IMR-90 (cell line): ENCODE data around the gene POFUT1. TPM values are rescaled to one million over a fixed set of nuclear protein-coding genes. Genes with fewer than 3 reads are reported as not detected.
"Not testable (repeated sequence)": the region's sequence is repeated elsewhere in the genome, so short reads cannot be mapped to it uniquely, and the experiment has no call there.

ENCODE experiments used
- ATAC-seq: fragments of 200-7000 bp; cut with Tn5 transposase; 2 replicates; pipeline ENCODE4 v1.9.1; 2020; ENCODE audit warnings: low read depth, mild to moderate bottlenecking, moderate library complexity
- BruUV-seq: library from RNA; stranded (reverse); fragments of 400-500 nt; replicated peaks from 2 replicates; lab custom pipeline; 2021; lab: Mats Ljungman, UMichigan
- CTCF ChIA-PET: fragments of 300-600 bp; formaldehyde crosslinking; extraction: SDS; loops from one replicate; lab custom pipeline; 2021; ENCODE audit warnings: antibody characterized with exemption; lab: Yijun Ruan, JAX
- POLR2A ChIA-PET: fragments of 300-600 bp; sonication (Branson Sonifier 250); formaldehyde crosslinking; loops from one replicate; lab custom pipeline; 2022; ENCODE audit warnings: antibody characterized with exemption; ENCODE audit not compliant: unreplicated experiment; lab: Charles Lee
- DNase-seq: peaks from one replicate; pipeline ENCODE4 v3.0.0; 2013
- H2AFZ ChIP-seq: replicated peaks from 2 replicates; pipeline ENCODE3; 2013; ENCODE audit warnings: low read length, mild to moderate bottlenecking; ENCODE audit not compliant: poor library complexity
- H2AK5ac ChIP-seq: 2 replicates; pipeline ENCODE4 v1.6.1; 2013; ENCODE audit warnings: low read depth, low read length, inconsistent platforms
- H2AK9ac ChIP-seq: replicated peaks from 2 replicates; pipeline ENCODE3; 2013; ENCODE audit warnings: mild to moderate bottlenecking, low read depth, low read length, moderate library complexity; ENCODE audit not compliant: poor library complexity
- H2BK120ac ChIP-seq: 2 replicates; pipeline ENCODE4 v1.6.1; 2013; ENCODE audit warnings: low read depth, low read length, inconsistent platforms
- H2BK15ac ChIP-seq: 3 replicates; pipeline ENCODE4 v1.6.1; 2013; ENCODE audit warnings: low read depth, low read length, inconsistent platforms
- H2BK20ac ChIP-seq: 2 replicates; pipeline ENCODE4 v1.6.1; 2013; ENCODE audit warnings: low read depth, mild to moderate bottlenecking, inconsistent platforms, low read length, moderate library complexity
- H2BK5ac ChIP-seq: 2 replicates; pipeline ENCODE4 v1.6.1; 2013; ENCODE audit warnings: mild to moderate bottlenecking, low read depth, low read length, inconsistent platforms; ENCODE audit not compliant: poor library complexity, severe bottlenecking
- H3K14ac ChIP-seq: replicated peaks from 2 replicates; pipeline ENCODE4 v1.6.1; 2013; ENCODE audit warnings: low read depth, low read length, inconsistent platforms
- H3K18ac ChIP-seq: 2 replicates; pipeline ENCODE4 v1.6.1; 2013; ENCODE audit warnings: low read depth, low read length, control low read depth
- H3K23ac ChIP-seq: 2 replicates; pipeline ENCODE4 v1.6.1; 2013; ENCODE audit warnings: low read depth, low read length, inconsistent platforms
- H3K27ac ChIP-seq: 2 replicates; pipeline ENCODE4 v1.5.1; 2013; ENCODE audit warnings: mild to moderate bottlenecking, control low read depth, low read length; ENCODE audit not compliant: insufficient read depth
- H3K27me3 ChIP-seq: 2 replicates; pipeline ENCODE4 v1.6.1; 2013; ENCODE audit warnings: low read length; ENCODE audit not compliant: control insufficient read depth, insufficient read depth
- H3K36me3 ChIP-seq: 2 replicates; pipeline ENCODE4 v1.6.1; 2013; ENCODE audit warnings: low read length, mixed read lengths; ENCODE audit not compliant: control insufficient read depth, insufficient read depth
- H3K4ac ChIP-seq: 2 replicates; pipeline ENCODE4 v1.6.1; 2013; ENCODE audit warnings: low read depth, low read length, inconsistent platforms
- H3K4me1 ChIP-seq: 2 replicates; pipeline ENCODE4 v1.6.1; 2013; ENCODE audit warnings: low read length, mixed read lengths; ENCODE audit not compliant: control insufficient read depth, insufficient read depth
- H3K4me2 ChIP-seq: 2 replicates; pipeline ENCODE4 v1.6.1; 2013; ENCODE audit warnings: low read depth, mild to moderate bottlenecking, control low read depth, low read length, moderate library complexity
- H3K4me3 ChIP-seq: 2 replicates; pipeline ENCODE4 v1.5.1; 2013; ENCODE audit warnings: low read depth, mild to moderate bottlenecking, control low read depth, low read length, moderate library complexity; ENCODE audit not compliant: insufficient read depth
- H3K56ac ChIP-seq: 2 replicates; pipeline ENCODE4 v1.6.1; 2013; ENCODE audit warnings: low read length, inconsistent platforms; ENCODE audit not compliant: insufficient read depth; ENCODE audit errors: extremely low read depth
- H3K79me1 ChIP-seq, 2 experiments: 2 replicates each; pipeline ENCODE4 v1.6.1; 2013; ENCODE audit warnings: low read length in 2 of 2, inconsistent platforms in 1 of 2, low read depth in 1 of 2
- H3K9ac ChIP-seq: 2 replicates; pipeline ENCODE4 v1.6.1; 2013; ENCODE audit warnings: low read depth, low read length, control low read depth
- H3K9me1 ChIP-seq: 2 replicates; pipeline ENCODE4 v1.6.1; 2013; ENCODE audit warnings: low read length, inconsistent platforms; ENCODE audit not compliant: insufficient read depth
- H3K9me3 ChIP-seq: 2 replicates; pipeline ENCODE4 v1.6.1; 2013; ENCODE audit warnings: low read length; ENCODE audit not compliant: control insufficient read depth, insufficient read depth
- H4K20me1 ChIP-seq: 2 replicates; pipeline ENCODE4 v1.6.1; 2013; ENCODE audit warnings: low read length, inconsistent platforms; ENCODE audit not compliant: insufficient read depth
- H4K5ac ChIP-seq: 2 replicates; pipeline ENCODE4 v1.6.1; 2013; ENCODE audit warnings: mild to moderate bottlenecking, low read depth, low read length, control low read depth
- H4K8ac ChIP-seq, 2 experiments: 2 replicates each; pipeline ENCODE4 v1.6.1; 2013; ENCODE audit warnings: low read depth in 2 of 2, low read length in 2 of 2, control low read depth in 1 of 2, inconsistent platforms in 1 of 2
- H4K91ac ChIP-seq: 2 replicates; pipeline ENCODE4 v1.6.1; 2013; ENCODE audit warnings: low read depth, low read length, inconsistent platforms; ENCODE audit not compliant: insufficient read depth
- WGBS, 2 experiments: methylation state at CpG; one replicate each; pipeline versions ENCODE4 v1.1.5 to v1.1.7; 2013; ENCODE audit warnings: missing lambda C conversion rate in 2 of 2; ENCODE audit not compliant: insufficient read length in 1 of 2; ENCODE audit errors: extremely low coverage in 2 of 2; 5-methylcytosine and 5-hydroxymethylcytosine counted together
- dilution Hi-C: fragments of 300-500 bp; cut with HindIII; formaldehyde crosslinking; loops from one replicate; pipeline ENCODE4 v1.14.3; 2018; ENCODE audit warnings: low sequenced_read_pairs; ENCODE audit not compliant: unreplicated experiment
- in situ Hi-C: fragments of 300-500 bp; cut with MboI; formaldehyde crosslinking; loops from 3 replicates; pipeline ENCODE4 v1.14.3; 2019; ENCODE audit warnings: low sequenced_read_pairs, inconsistent platforms, mixed read lengths
- intact Hi-C: fragments of 100-400 bp; cut with micrococcal nuclease; formaldehyde crosslinking; loops from 2 replicates; pipeline ENCODE4 v1.10.0; 2022
- polyA plus RNA-seq, 3 experiments: library from polyadenylated mRNA; depleted of rRNA; stranded (reverse); fragments of >200 nt; gene quantifications; 2 replicates each; pipeline ENCODE4 v1.2.3, GENCODE V29; 2012; ENCODE audit warnings: low replicate concordance in 1 of 3
- total RNA-seq: library from RNA; depleted of rRNA; stranded (reverse); fragments of >200 nt; gene quantifications from 2 replicates; pipeline ENCODE4 v1.2.3, GENCODE V29; 2012

Gene POFUT1
- total and polyA plus RNA-seq, 2 of the 4 experiments (the other 2 are of a cell fraction), result 25.5 to 41.1 TPM

DNA sequence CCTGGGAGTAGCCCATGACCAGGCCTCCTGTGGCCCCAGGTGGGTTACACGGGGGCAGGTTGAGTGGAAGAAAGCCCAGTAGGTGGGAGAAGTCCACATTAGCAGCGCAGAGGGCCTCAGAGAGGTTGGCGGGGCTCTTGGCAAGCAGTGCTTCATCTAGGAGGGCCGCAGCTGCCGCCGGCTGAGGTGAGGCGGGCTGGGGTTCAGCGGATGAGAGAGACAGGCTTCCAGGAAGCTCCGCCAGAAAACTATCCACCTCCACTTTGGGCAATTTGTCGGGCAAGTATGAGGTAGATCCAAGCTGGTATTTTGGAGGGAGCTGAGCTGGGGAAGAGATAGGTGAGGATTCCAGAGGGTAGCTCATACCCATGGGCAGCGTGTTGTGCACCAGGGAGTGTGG lies 11.1 kb upstream of the POFUT1 start:
- dilution Hi-C loops, H3K14ac ChIP-seq, H4K5ac ChIP-seq, intact Hi-C loops, BruUV-seq, ATAC-seq, H2AK9ac ChIP-seq, H3K9ac ChIP-seq, H3K4me3 ChIP-seq, H2BK120ac ChIP-seq, H3K27me3 ChIP-seq, H2AK5ac ChIP-seq, DNase-seq, H3K18ac ChIP-seq, H3K4me1 ChIP-seq, H2BK20ac ChIP-seq, H2BK5ac ChIP-seq, H3K56ac ChIP-seq, in situ Hi-C loops, H4K91ac ChIP-seq, POLR2A ChIA-PET, H2BK15ac ChIP-seq, H2AFZ ChIP-seq, H3K9me3 ChIP-seq, CTCF ChIA-PET, H3K27ac ChIP-seq, H3K23ac ChIP-seq, H3K4ac ChIP-seq, H3K4me2 ChIP-seq, H4K8ac ChIP-seq: not testable (repeated sequence)
- Histone ChIP-seq H3K36me3 (peaks cover 57% of the 10 kb centered on the region), H4K20me1 (peaks cover 15% of the 10 kb centered on the region), H3K79me1 (peaks cover 27 to 57% of the 10 kb centered on the region in 2 experiments), H3K9me1 (peaks cover 13% of the 10 kb centered on the region)
- WGBS, 2 experiments, result 100% methylated on average over 1 of the region's 11 CpGs; no CpG with 5 or more reads in 1 of the 2 experiments

DNA sequence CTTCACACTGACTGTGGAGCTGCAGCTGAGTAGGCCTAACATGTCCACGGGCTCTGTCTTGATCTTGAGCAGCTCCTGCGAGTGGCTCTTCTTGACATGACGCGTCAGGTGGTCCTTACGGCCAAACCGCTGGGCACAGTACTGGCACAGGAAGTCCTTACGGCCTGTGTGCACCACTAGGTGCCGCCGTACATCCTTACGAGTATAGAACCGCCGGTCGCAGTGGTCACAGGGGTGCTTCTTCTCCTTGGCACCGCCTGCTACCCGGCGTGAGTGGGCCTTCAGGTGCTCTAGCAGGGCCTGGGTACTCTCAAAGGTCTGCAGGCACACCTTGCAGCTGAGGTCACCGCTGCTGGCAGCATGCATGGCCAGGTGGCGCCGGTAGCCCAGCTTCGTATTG lies 10.5 kb upstream of the POFUT1 start:
- Histone ChIP-seq H4K20me1 (peaks cover 20% of the 10 kb centered on the region), H3K79me1 (peaks cover 28 to 62% of the 10 kb centered on the region in 2 experiments), H3K9me1 (peaks cover 18% of the 10 kb centered on the region), H3K36me3 (peaks cover 59% of the 10 kb centered on the region)
- H4K8ac ChIP-seq, H3K4ac ChIP-seq, H4K91ac ChIP-seq, ATAC-seq, H2BK5ac ChIP-seq, H3K4me1 ChIP-seq, H3K14ac ChIP-seq, H3K4me2 ChIP-seq, H3K27me3 ChIP-seq, intact Hi-C loops, H3K4me3 ChIP-seq, in situ Hi-C loops, CTCF ChIA-PET, H4K5ac ChIP-seq, H3K9me3 ChIP-seq, H3K56ac ChIP-seq, H3K18ac ChIP-seq, H3K27ac ChIP-seq, H2BK15ac ChIP-seq, H2BK120ac ChIP-seq, H2BK20ac ChIP-seq, H2AK5ac ChIP-seq, dilution Hi-C loops, H3K9ac ChIP-seq, POLR2A ChIA-PET, H2AK9ac ChIP-seq, BruUV-seq, DNase-seq, H2AFZ ChIP-seq, H3K23ac ChIP-seq: not testable (repeated sequence)
- WGBS, 2 experiments, result 94% methylated on average over 6 of the region's 20 CpGs; no CpG with 5 or more reads in 1 of the 2 experiments
